HG03520 (cell line): ENCODE measurements around the gene CASD1.
A peak's percentile ranks its signal among the peaks of the same experiment; 100 is the strongest.

Experiments
- ATAC-seq: cut with Tn5 transposase; IDR thresholded peaks from one replicate; pipeline ENCODE4 v1.9.1; 2021; ENCODE audit warnings: mild to moderate bottlenecking, moderate library complexity; ENCODE audit not compliant: unreplicated experiment

The CASD1 gene

DNA sequence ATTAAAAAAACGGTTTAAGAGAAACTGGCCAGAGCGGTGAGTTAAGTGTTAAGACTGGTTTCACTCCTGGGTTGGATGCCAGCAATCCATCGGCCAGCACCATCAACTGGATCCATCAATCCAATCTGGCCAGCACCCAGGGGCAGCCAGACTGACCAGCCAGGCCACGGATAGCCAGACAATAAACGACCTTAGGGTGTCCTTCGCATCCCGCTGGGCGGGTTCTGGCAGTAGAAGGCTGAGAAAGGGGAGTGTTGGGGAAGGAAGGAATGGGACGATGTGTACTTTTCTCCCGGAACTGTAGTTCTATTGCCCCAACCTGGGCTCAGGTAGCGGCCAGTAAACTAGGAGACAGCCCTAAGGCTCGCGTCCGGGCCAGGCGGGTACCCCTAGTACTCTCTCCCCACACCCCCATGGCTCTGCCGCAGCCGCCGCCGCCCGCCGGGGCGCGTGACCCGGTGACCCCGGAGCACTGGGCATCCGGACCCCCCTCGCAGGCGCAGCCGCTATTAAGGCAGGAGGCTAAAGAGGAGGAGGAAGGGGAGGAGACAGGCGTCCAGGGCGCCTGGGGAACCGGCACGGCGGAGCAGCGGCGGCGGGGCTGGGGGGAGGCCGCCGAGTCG, at the start of gene CASD1:
TSS of gene CASD1 (plus strand) at position 546 of the 623 bp plus-strand sequence. CDS start 276 bp downstream, outside the sequence.
- ATAC-seq: peak; percentile 55

GRCh38 chr7:94466516-94466915, 43.1 kb upstream of the CASD1 start:
- ATAC-seq: no peak

DNA sequence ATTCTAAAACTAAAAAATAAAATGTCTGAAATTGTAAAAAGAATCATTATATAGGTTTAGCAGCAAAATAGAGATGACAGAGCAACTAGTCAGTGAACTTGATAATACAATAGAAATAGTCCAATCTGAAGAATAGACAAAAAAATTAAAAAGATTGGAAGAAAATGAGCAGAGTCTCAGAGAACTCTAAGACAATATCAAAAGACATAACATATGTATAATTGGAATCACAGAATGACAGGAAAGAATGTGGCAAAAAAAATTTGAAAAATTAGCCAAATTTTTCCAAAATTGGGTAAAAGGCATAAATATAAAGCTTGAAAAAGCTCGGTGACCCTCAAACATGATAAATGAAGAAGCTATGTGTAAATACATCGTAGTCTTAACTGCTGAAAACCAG, 38.0 kb upstream of the CASD1 start:
- ATAC-seq: no peak

- ATAC-seq: no peak
Observed at GRCh38 chr7:94472608-94473007, 37.0 kb upstream of the CASD1 start.

DNA sequence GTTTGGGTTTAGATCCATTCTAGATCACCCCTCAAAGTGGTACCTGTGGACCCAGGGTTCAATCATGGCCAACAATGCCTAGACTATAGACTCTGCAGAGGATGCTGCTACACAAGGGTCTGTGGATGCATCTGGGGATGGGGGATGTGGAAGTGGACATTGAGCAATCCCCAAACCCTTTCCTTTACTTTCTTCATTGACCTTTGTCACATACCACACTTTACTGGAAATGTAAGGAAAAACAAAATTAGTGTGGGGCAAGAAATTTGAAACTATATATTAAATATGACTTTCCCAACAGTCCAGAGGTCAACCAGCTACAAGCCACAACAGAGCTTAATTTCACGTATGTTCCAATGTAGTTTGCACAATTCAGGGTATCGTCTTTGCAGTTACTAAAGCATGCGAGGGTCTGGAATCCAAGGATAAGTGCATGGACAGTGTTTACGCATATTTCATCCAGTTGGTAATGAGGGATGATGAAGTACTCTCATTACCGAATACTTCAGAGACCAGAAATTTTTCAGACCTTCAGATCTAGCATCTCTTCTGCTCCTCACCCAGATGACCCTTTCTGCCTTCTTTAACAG, 33.3 kb upstream of the CASD1 start:
- ATAC-seq: no peak

- no peak for ATAC-seq
Observed at GRCh38 chr7:94477878-94478277, 31.7 kb upstream of the CASD1 start.

GRCh38 chr7:94478648-94479214, 30.9 kb upstream of the CASD1 start:
- no peak for ATAC-seq

DNA sequence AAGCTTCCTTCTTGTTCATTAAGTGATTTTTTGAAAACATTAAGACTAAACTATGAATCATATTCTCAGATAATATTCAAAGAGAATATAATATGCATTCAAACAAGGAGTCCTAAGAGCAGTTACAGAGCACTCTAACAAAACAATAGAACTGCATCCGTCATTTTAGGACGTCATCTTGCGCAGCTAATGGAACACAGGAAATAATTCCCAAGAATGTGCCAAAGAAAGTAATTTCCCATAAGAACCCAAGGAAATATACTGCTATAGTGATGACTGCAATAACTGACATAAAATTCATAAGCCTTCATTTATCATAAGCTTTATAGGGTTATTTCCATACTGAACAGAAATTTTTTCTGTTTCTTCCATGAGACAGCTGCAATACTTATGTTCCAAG, 28.3 kb upstream of the CASD1 start:
- no peak for ATAC-seq

- ATAC-seq: no peak
Observed at GRCh38 chr7:94482796-94483195, 26.8 kb upstream of the CASD1 start.

GRCh38 chr7:94483843-94484242, 25.8 kb upstream of the CASD1 start:
- ATAC-seq: no peak

- no peak for ATAC-seq
Observed at GRCh38 chr7:94486216-94486615, 23.4 kb upstream of the CASD1 start.

GRCh38 chr7:94491410-94491809, 18.2 kb upstream of the CASD1 start:
- ATAC-seq: no peak

- peak; percentile 99 for ATAC-seq
Observed at GRCh38 chr7:94492601-94493000, 17.0 kb upstream of the CASD1 start.

GRCh38 chr7:94497874-94498670, 11.5 kb upstream of the CASD1 start:
- no peak for ATAC-seq

GRCh38 chr7:94498918-94499317, 10.7 kb upstream of the CASD1 start:
- no peak for ATAC-seq

- no peak for ATAC-seq
Observed at GRCh38 chr7:94507462-94507861, 2.1 kb upstream of the CASD1 start.

DNA sequence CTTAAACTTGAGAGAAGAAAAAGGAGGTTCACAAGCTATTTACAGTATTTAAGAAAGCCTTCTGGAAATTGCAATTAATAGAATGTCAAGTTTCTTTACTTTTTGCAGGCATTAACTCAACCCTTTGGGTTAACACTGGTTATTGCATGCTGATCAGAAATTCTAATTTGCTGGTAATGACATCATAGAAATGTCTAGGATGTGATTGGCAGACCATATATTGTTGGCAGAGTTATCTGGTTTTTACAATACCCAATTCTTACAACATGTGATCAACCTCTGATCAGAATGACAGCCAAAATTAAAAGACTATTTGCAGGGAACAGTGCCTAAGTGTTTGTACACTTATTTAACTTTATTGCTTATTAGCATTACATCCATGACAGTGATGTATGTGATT, 1.6 kb upstream of the CASD1 start:
- ATAC-seq: no peak

DNA sequence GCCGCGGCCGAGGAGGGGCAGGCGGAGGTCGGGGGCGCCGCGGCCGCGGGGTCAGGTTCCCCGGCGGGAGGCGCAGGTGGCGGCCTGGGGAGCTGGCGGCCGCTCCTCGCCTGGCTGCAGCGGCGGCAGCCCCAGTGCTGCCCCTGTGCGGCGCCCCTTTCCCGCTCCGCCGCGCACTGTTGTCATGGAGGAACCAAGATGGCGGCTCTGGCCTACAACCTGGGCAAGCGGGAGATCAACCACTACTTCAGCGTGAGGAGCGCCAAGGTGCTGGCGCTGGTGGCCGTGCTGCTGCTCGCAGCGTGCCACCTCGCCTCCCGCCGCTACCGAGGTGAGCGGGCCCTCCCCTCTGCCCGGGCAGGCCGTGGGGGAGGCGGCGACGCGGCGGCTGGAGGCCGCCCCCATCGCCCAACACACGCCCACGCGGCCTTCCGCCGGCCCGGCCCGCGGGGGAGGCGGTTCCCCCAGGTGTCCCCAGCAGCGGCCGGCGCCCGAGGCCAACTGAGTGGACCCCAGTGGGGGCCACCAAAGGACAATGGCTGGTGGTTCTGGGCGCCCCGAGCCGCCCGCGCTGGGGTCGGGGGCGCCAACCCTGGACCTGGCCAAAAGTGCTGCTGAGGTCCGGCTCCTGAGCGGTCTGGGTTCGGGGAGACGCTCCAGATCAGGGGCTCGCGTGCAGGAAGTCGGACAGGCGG, 425 bp downstream of the CASD1 start:
- peak; percentile 69 for ATAC-seq

DNA sequence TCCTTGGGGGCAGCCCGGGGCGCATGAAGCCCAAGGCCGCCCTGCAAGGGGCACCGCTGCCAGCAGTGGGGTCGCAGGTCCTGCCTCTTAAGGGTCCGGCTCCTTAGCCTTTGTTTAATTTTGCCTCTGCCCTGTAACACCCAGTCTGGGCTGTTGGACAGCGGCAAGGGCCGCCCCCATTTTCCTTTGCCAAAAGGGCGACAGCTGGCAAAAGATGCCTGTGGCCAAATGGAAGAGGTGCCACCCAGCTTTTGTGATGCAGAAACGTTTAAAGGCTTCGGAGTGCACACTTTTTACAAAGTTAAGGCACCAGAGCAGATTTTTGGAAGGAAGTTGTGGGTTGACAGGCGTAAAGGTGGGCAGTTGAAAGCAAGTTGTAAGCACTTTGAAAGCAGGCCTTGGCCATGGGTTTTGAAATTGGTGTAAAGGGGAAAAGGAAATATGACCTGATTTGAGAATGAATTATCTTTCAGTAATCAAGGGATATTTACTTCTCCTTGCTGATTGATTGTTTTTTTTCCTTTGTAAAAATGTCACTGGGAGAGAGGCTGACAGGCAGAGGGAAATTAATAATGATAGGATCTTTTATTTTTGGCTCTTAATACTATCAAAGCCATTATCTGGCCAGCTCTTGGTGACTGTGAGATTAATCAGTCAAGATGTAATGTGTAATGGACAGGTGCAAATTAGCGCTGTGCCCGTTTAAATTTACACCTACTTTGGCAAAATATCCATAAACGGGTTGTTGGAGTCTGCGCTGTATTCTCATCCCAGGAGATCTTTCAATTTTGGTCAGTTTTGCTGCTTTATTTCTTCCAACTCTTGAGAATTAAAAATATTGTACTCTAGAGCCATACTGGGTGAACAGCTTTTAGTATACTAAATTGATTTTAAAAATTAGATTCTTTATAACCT, 1.2 kb downstream of the CASD1 start:
- ATAC-seq: peak; percentile 13

DNA sequence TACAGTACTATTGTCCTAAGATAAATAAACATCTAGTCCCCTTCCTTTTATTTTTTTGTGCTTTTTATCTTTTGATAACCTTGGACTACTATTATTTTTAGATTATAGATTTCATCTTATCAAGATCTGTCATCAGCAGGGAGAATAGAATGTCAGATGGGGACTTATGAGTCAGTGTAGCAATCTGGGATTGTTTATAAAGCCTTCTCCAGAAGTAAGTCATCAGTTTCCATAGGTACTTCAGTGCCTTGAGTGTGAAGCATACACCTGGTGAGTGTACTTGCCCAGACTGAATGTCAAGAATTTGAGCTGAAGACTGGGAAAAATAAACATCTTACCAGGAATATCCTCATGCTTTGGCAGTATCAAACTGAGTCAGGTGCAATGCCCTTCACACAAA, 2.1 kb downstream of the CASD1 start:
- ATAC-seq: no peak
